ENCODE results near the gene C15orf62.

C15orf62 gene

GRCh38 chr15:40743485-40743901 lies 26.3 kb upstream of the C15orf62 start:
- H3K27me3 ChIP-seq (replicated peaks; ENCODE audit: control insufficient read depth, insufficient read depth, low read length, poor library complexity, severe bottlenecking) = no peaks in the 10 kb centered on the region
- H3K4me3 ChIP-seq (ENCODE audit: insufficient read depth, low read depth, low read length, poor library complexity, severe bottlenecking) = no peak overlapping the region
- DNase-seq = no peak
- H3K9me3 ChIP-seq (ENCODE audit: control insufficient read depth, low read length) = no peaks in the 10 kb centered on the region
- peaks cover 33% of the 10 kb centered on the region for H3K36me3 ChIP-seq (ENCODE audit: control insufficient read depth, insufficient read depth, low read length)
- H3K4me1 ChIP-seq (ENCODE audit: control insufficient read depth, insufficient read depth, low read length, poor library complexity, severe bottlenecking) = peaks cover 11% of the 10 kb centered on the region
- peak overlapping the region; percentile 70 for H3K27ac ChIP-seq (ENCODE audit: insufficient read depth, low read length, poor library complexity, severe bottlenecking)

DNA sequence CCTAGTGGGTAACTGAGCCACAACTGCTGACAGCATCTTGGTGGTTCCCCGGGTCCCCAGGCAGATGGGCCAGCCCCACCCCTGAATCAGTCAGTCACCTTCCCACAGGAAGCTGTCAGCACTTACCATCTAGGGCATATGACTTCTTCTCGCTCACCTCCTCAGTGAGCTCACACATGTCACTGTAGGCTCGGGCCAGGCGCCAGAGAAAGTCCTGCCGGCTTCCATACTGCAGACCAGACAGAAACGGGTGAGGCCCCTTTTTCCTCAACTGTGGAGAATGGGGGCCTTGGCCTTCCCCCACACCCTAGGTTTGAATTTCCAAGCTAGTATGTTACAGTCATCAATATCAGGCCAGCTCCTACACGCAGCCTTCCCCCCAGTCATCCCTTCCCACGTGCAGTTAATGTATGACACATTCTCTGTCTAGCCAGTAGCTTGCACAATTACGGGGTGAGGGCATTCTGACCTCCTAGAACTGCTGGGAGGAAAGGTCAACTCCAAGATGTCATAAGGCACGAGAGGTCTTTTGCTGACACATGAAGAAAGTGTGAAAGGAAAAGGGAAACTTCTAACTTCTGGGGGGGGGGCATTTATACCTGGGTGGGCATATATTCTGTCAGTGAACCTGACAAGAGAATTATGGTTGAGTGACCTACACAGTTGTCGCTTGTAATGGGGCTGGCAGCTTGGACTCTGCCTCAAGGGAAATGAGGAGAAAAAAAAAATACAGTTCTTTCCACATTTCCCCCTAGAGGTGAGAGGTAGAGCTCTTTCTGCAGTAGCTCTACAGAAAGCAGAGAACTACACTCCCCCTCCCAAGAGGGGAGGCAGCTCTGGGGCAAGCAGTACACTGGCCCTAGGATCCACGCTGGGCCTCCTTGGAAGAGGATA lies 25.6 kb upstream of the C15orf62 start:
- peak; percentile 66 for DNase-seq
- Histone ChIP-seq H3K27me3 (replicated peaks; ENCODE audit: control insufficient read depth, insufficient read depth, low read length, poor library complexity, severe bottlenecking) (no peaks in the 10 kb centered on the region), H3K36me3 (ENCODE audit: control insufficient read depth, insufficient read depth, low read length) (peaks cover 32% of the 10 kb centered on the region), H3K4me3 (ENCODE audit: insufficient read depth, low read depth, low read length, poor library complexity, severe bottlenecking) (no peak overlapping the region), H3K9me3 (ENCODE audit: control insufficient read depth, low read length) (no peaks in the 10 kb centered on the region), H3K27ac (ENCODE audit: insufficient read depth, low read length, poor library complexity, severe bottlenecking) (peak overlapping the region; percentile 70), H3K4me1 (ENCODE audit: control insufficient read depth, insufficient read depth, low read length, poor library complexity, severe bottlenecking) (peaks cover 11% of the 10 kb centered on the region)

- Histone ChIP-seq H3K9me3 (ENCODE audit: control insufficient read depth, low read length) (no peaks in the 10 kb centered on the region), H3K27ac (ENCODE audit: insufficient read depth, low read length, poor library complexity, severe bottlenecking) (peak overlapping the region; percentile 70), H3K4me3 (ENCODE audit: insufficient read depth, low read depth, low read length, poor library complexity, severe bottlenecking) (no peak overlapping the region), H3K27me3 (replicated peaks; ENCODE audit: control insufficient read depth, insufficient read depth, low read length, poor library complexity, severe bottlenecking) (no peaks in the 10 kb centered on the region), H3K4me1 (ENCODE audit: control insufficient read depth, insufficient read depth, low read length, poor library complexity, severe bottlenecking) (peaks cover 11% of the 10 kb centered on the region), H3K36me3 (ENCODE audit: control insufficient read depth, insufficient read depth, low read length) (peaks cover 32% of the 10 kb centered on the region)
- no peak for DNase-seq
Observed at GRCh38 chr15:40744815-40745152, 25.0 kb upstream of the C15orf62 start.

DNA sequence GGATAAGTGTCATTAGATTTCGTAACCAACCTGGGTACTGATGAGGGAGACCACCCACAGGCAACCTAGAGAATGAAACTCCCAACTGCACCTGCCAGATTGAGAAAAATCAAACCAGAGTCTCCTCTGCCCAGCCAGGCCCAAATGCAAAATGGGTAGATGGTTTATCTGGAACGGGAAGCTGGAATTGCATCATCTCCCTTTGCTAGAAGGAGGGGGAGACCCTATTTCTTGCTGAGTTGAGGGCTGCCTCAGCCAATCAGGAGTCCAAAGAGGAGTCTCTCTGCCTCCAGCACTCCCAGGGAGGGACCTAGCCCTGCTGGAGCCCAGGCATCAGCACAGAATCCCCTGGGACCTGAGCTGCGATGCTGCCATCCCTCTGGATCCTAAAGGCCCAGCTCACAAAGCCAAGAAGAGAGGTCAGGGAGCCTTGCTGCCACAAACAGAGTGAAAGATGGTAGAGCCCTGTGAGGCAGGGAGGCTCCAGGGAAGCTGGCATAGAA lies 22.8 kb upstream of the C15orf62 start:
- Histone ChIP-seq H3K9me3 (ENCODE audit: control insufficient read depth, low read length) (no peaks in the 10 kb centered on the region), H3K36me3 (ENCODE audit: control insufficient read depth, insufficient read depth, low read length) (peaks cover 41% of the 10 kb centered on the region), H3K4me1 (ENCODE audit: control insufficient read depth, insufficient read depth, low read length, poor library complexity, severe bottlenecking) (peaks cover 11% of the 10 kb centered on the region), H3K27me3 (replicated peaks; ENCODE audit: control insufficient read depth, insufficient read depth, low read length, poor library complexity, severe bottlenecking) (no peaks in the 10 kb centered on the region), H3K27ac (ENCODE audit: insufficient read depth, low read length, poor library complexity, severe bottlenecking) (no peak overlapping the region), H3K4me3 (ENCODE audit: insufficient read depth, low read depth, low read length, poor library complexity, severe bottlenecking) (no peak overlapping the region)
- no peak for DNase-seq

- H3K27ac ChIP-seq (ENCODE audit: insufficient read depth, low read length, poor library complexity, severe bottlenecking) = no peak overlapping the region
- no peaks in the 10 kb centered on the region for H3K9me3 ChIP-seq (ENCODE audit: control insufficient read depth, low read length)
- no peak overlapping the region for H3K4me3 ChIP-seq (ENCODE audit: insufficient read depth, low read depth, low read length, poor library complexity, severe bottlenecking)
- no peak for DNase-seq
- H3K27me3 ChIP-seq (replicated peaks; ENCODE audit: control insufficient read depth, insufficient read depth, low read length, poor library complexity, severe bottlenecking) = no peaks in the 10 kb centered on the region
- peaks cover 11% of the 10 kb centered on the region for H3K4me1 ChIP-seq (ENCODE audit: control insufficient read depth, insufficient read depth, low read length, poor library complexity, severe bottlenecking)
- peaks cover 42% of the 10 kb centered on the region for H3K36me3 ChIP-seq (ENCODE audit: control insufficient read depth, insufficient read depth, low read length)
Observed at GRCh38 chr15:40747685-40748631, 21.8 kb upstream of the C15orf62 start.

- Histone ChIP-seq H3K4me1 (ENCODE audit: control insufficient read depth, insufficient read depth, low read length, poor library complexity, severe bottlenecking) (peaks cover 7% of the 10 kb centered on the region), H3K4me3 (ENCODE audit: insufficient read depth, low read depth, low read length, poor library complexity, severe bottlenecking) (no peak overlapping the region), H3K27me3 (replicated peaks; ENCODE audit: control insufficient read depth, insufficient read depth, low read length, poor library complexity, severe bottlenecking) (no peaks in the 10 kb centered on the region), H3K36me3 (ENCODE audit: control insufficient read depth, insufficient read depth, low read length) (peaks cover 42% of the 10 kb centered on the region), H3K27ac (ENCODE audit: insufficient read depth, low read length, poor library complexity, severe bottlenecking) (no peak overlapping the region), H3K9me3 (ENCODE audit: control insufficient read depth, low read length) (no peaks in the 10 kb centered on the region)
- DNase-seq = no peak
Observed at GRCh38 chr15:40749151-40749630, 20.6 kb upstream of the C15orf62 start.

DNA sequence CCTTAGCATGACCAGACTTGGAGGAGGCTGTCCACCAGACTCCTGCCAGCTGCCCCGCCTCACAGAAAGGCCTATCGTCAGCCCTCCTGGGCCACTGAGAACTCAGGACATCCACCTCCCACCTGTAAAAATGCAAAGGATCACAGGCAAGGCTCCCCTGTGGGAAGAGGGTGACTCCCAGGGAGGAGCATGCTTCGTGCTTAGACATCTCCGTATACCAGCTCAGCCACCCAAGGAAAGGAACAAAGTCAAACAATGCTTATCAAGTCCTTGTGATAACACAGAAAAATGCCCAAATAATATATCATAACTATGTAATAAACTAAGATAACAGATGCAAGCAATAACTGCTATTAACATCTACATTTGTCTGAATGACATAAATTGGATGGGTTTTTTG lies 18.9 kb upstream of the C15orf62 start:
- peaks cover 34% of the 10 kb centered on the region for H3K36me3 ChIP-seq (ENCODE audit: control insufficient read depth, insufficient read depth, low read length)
- DNase-seq = no peak
- no peaks in the 10 kb centered on the region for H3K9me3 ChIP-seq (ENCODE audit: control insufficient read depth, low read length)
- no peaks in the 10 kb centered on the region for H3K27me3 ChIP-seq (replicated peaks; ENCODE audit: control insufficient read depth, insufficient read depth, low read length, poor library complexity, severe bottlenecking)
- peaks cover 9% of the 10 kb centered on the region for H3K4me1 ChIP-seq (ENCODE audit: control insufficient read depth, insufficient read depth, low read length, poor library complexity, severe bottlenecking)
- no peak overlapping the region for H3K27ac ChIP-seq (ENCODE audit: insufficient read depth, low read length, poor library complexity, severe bottlenecking)
- no peak overlapping the region for H3K4me3 ChIP-seq (ENCODE audit: insufficient read depth, low read depth, low read length, poor library complexity, severe bottlenecking)

- no peak overlapping the region for H3K4me3 ChIP-seq (ENCODE audit: insufficient read depth, low read depth, low read length, poor library complexity, severe bottlenecking)
- peaks cover 9% of the 10 kb centered on the region for H3K4me1 ChIP-seq (ENCODE audit: control insufficient read depth, insufficient read depth, low read length, poor library complexity, severe bottlenecking)
- H3K27ac ChIP-seq (ENCODE audit: insufficient read depth, low read length, poor library complexity, severe bottlenecking) = no peak overlapping the region
- H3K27me3 ChIP-seq (replicated peaks; ENCODE audit: control insufficient read depth, insufficient read depth, low read length, poor library complexity, severe bottlenecking) = no peaks in the 10 kb centered on the region
- no peak for DNase-seq
- H3K9me3 ChIP-seq (ENCODE audit: control insufficient read depth, low read length) = no peaks in the 10 kb centered on the region
- H3K36me3 ChIP-seq (ENCODE audit: control insufficient read depth, insufficient read depth, low read length) = peaks cover 34% of the 10 kb centered on the region
Observed at GRCh38 chr15:40751745-40752144, 18.0 kb upstream of the C15orf62 start.

DNA sequence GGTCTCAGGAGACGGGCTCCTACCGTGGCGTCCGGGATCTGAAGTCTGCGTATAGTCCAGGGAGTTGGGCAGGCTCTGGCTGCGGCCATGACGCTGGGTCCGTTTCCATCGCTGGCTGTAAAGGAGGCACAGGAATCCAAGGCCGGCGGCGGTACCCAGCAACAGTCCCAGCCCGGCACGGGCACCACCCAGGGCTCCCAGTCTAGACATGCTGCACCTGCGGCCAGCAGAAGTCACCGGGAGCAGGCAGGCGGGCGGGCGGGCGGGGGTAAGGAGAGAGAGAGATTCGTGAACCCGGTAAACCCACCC lies 15.3 kb upstream of the C15orf62 start:
- H3K4me1 ChIP-seq (ENCODE audit: control insufficient read depth, insufficient read depth, low read length, poor library complexity, severe bottlenecking) = peaks cover 9% of the 10 kb centered on the region

More for the DNA sequence above, 15.3 kb upstream of the C15orf62 start:
- Histone ChIP-seq H3K9me3 (ENCODE audit: control insufficient read depth, low read length) (no peaks in the 10 kb centered on the region), H3K27me3 (replicated peaks; ENCODE audit: control insufficient read depth, insufficient read depth, low read length, poor library complexity, severe bottlenecking) (no peaks in the 10 kb centered on the region), H3K36me3 (ENCODE audit: control insufficient read depth, insufficient read depth, low read length) (peaks cover 22% of the 10 kb centered on the region), H3K27ac (ENCODE audit: insufficient read depth, low read length, poor library complexity, severe bottlenecking) (peak overlapping the region; percentile 76), H3K4me3 (ENCODE audit: insufficient read depth, low read depth, low read length, poor library complexity, severe bottlenecking) (peak overlapping the region; percentile 92)
- DNase-seq = peak in 1 of 3 donors; percentile 18
